KOPT-K1 (cell line): ENCODE data around the gene C2orf80.
"Not testable (repeated sequence)": the region's sequence is repeated elsewhere in the genome, so short reads cannot be mapped to it uniquely, and the experiment has no call there.

ENCODE experiments used
- H3K27ac ChIP-seq: fragments of 200-600 bp; sonication (generic); 2 replicates; pipeline ENCODE4 v1.5.1; 2016; ENCODE audit warnings: antibody characterized with exemption, mild to moderate bottlenecking, low read depth, low read length; ENCODE audit not compliant: poor library complexity, severe bottlenecking
- H3K36me3 ChIP-seq: fragments of 200-600 bp; sonication (generic); 2 replicates; pipeline ENCODE4 v1.5.1; 2017; ENCODE audit warnings: antibody characterized with exemption, mild to moderate bottlenecking, low read length, moderate library complexity; ENCODE audit not compliant: insufficient read depth
- H3K9me3 ChIP-seq: fragments of 200-600 bp; sonication (generic); 2 replicates; pipeline ENCODE4 v1.5.1; 2017; ENCODE audit warnings: antibody characterized with exemption, low read length, mild to moderate bottlenecking; ENCODE audit not compliant: insufficient read depth, poor library complexity, severe bottlenecking

Gene C2orf80

DNA sequence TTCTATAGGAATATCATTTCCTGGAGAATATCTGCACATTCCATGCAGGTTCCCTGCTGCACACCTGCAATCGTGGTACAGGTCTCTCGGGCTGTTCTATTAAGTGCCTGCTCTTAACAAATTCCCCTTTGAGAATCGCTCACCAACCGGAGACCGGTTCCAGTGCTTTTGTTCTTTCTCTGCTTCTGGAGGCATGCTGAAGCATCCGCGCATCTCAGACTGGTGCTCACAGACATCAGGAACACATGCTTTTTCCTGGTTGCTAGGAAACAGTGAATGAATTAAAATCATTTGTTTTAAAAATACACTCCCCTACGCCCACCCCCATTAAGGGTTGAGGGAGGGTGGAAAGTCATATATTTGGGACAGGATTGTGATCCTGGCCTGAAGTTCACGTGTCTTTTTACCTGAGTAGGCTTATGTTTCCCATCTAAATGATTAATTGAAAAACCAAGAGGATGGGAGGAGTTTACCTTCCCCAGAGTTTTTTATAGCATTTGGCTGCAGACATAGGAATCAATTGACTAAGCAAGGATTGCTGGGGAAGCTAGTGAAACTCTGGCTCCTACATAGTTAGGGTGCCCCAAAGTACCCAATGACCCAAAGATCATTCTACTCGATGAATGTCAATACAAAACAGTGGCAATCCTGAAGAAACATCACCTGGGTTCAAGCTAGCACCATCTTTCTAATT lies at the start of gene C2orf80:
Gene C2orf80 (minus strand): TSS at position 221 of the 694 bp plus-strand sequence. CDS start 3,044 bp downstream, outside the sequence.
- Histone ChIP-seq H3K27ac (no peak within 1 kb of the TSS), H3K36me3 (no peaks in the 10 kb centered on the region), H3K9me3 (no peaks in the 10 kb centered on the region)

DNA sequence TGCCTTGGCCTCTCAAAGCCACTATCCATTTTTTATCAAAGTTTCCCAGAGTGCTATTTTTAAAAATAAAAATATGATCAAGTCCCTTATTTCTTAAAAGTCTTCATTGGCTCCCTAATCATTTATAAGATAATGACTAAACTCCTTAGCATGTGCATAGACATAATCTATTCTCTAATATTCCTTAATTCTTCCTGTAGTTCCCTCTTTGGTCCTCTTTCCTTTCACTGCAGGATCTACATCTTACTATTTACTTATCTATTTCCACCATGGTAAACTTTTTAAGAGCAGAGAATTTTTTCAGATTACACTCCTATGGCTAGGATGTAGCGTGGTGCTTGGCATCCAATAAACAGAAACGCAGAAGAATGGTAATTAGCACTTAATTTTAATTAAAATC lies 46.0 kb upstream of the C2orf80 start:
- Histone ChIP-seq H3K27ac (no peak overlapping the region), H3K9me3 (peaks cover 10% of the 10 kb centered on the region), H3K36me3 (peaks cover 57% of the 10 kb centered on the region)

DNA sequence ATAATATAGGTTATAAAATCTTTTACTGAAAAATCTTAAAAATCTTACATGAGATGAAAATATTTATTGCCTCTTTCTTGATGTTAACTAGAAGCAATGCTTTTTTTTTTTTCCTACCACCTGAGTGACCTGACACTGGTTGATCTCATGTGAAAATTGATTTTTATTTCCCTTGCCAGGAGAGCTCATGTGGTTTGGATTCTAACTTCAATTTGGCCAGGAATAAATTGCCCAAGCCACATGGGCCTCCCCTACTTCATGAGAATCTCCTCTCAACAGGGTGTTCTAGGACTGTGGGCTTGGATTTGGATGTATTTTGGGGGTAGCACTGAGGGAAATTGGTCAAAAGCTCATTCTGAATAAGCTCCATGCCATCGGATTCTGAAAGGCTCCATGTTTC lies 45.0 kb upstream of the C2orf80 start:
- Histone ChIP-seq H3K9me3 (peaks cover 10% of the 10 kb centered on the region), H3K36me3 (peaks cover 46% of the 10 kb centered on the region), H3K27ac (no peak overlapping the region)

DNA sequence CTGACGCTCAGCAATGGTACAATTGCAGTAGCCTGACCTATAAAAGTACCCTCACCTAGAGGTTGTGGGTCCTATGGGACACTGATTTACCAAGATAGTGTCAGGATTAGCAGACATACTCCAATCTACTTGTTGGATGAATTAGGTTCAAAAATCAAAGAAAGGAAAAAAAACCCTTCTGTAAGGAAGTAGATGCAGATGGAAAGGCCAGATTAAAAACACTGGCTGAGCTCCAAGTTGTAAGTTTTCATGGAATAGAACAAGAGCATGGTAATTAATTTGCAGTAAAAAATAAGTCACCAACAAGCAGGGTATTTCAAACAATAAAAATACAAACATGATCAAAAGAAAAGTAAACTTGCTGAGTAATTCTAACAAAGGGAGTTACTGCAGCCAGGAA lies 38.6 kb upstream of the C2orf80 start:
- Histone ChIP-seq H3K36me3 (no peaks in the 10 kb centered on the region), H3K9me3 (peaks cover 10% of the 10 kb centered on the region), H3K27ac (no peak overlapping the region)

DNA sequence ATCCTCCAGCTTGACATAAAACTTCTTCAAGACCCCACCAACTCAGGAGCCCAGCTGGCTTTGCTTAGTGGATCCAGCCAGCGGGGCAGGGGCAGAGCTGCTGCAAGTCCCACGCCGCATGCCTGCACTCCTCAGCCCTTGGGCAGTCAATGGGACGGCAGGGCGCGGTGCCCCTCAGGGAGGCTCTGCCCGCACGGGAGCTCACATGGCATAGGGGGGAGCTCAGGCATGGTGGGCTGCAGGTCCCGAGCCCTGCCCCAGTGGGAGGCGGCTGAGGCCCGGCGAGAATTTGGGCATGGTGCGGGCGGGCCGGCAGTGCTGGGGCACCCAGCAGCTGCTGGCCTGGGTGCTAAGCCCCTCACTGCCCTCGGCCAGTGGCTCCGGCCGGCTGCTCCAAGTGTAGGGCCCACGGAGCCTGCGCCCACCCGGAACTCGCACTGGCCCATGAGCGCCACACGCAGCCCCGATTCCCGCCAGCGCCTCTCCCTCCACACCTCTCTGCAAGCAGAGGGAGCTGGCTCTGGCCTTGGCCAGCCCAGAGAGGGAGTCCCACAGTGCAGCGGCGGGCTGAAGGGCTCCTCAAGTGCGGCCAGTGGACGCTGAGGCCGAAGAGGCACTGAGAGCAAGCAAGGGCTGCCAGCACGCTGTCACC lies 37.9 kb upstream of the C2orf80 start:
- Histone ChIP-seq H3K27ac (no peak overlapping the region), H3K36me3 (no peaks in the 10 kb centered on the region), H3K9me3 (peaks cover 10% of the 10 kb centered on the region)

DNA sequence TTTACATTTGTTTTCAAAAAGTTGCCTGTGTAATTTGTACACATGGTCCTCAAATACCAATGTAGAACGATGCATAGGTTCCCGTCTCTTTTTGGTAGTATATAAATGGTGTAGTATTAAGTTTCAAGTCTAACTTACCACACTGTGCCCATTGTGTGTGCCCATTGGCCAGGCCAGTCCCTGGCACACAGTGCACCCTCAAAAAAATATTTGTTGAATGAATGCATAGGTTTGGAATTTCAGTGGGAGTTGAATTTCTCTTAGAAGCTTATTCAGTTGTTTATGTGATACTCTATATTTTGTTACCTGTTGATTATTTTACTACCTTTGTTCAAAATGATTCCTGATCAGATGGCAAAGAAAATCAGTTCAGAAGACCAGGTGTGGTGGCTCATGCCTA lies 35.0 kb upstream of the C2orf80 start:
- Histone ChIP-seq H3K36me3 (no peaks in the 10 kb centered on the region), H3K27ac (no peak overlapping the region), H3K9me3 (no peaks in the 10 kb centered on the region)

DNA sequence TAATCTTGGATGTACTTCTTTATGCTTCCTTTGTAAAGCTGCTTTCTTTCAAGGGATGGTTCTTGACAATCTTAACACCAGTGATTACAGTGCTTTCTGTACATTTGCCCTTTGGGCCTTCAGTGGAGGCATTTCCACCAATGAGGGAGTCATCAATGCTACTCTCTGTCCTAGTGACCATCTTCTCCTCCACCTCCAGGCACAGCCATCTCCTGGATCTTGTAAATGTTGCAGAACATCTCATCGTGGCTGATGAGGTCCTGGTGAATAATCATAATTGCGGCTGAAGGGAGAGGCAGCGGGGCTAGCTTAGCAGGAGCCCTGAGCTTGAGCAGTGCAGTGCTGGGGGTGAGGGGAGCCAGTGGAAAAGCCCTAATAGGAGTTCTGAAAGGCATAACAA lies 32.5 kb upstream of the C2orf80 start:
- no peak overlapping the region for H3K27ac ChIP-seq

DNA sequence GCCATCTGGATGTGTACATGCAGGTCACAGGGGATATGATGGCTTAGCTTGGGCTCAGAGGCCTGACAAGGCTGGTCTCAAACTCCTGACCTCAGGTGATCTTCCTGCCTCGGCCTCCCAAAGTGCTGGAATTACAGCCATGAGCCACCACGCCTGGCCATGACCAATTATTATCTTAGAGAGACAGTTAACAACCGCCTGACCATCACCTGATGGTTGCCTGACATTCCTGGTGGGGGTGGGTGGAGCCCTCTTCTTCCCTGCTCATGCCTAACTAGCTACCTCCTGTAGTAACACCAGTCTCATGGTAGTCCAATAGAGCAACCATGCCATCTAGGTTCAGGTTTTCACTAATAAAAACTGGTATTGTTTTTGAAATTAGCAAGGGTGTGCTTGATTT lies 32.0 kb upstream of the C2orf80 start:
- H3K27ac ChIP-seq, H3K36me3 ChIP-seq, H3K9me3 ChIP-seq: not testable (repeated sequence)

More for the DNA sequence above, 32.5 kb upstream of the C2orf80 start:
- H3K9me3 ChIP-seq, result no peaks in the 10 kb centered on the region
- no peaks in the 10 kb centered on the region for H3K36me3 ChIP-seq

DNA sequence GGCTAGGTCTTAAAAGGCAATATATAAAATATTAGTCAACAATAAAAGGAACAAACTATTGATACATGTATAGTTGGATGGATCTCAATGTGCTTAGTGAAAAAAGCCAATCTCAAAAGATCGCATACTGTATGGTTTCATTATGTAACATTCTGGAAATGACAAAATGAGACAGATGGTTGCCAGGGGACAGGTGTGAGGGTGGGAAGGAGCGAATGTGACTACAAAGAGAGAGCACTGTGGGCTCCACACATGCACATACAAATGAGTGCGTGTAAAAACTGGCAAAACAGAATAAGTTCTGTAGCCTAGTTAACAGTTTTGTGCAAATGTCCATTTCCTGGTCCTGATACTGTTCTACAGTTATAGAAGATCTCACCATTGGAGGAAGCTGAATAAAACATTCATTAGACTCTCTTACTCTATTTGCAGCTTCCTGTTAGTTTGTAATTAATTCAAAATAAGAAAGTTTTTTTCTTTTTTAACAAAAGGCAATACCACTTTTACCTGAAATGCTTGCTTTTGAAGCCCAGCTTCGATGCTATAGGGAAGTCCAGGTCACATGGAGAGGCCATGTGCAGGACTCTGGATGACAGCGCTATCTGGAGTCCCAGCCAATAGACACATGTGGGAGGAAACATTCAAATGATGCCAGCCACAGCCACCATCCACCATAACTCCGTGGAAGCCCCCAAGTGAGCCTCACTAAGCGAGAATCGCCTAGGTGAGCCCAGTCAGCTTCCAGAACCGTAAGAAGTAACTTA lies 21.0 kb upstream of the C2orf80 start:
- Histone ChIP-seq H3K9me3 (no peaks in the 10 kb centered on the region), H3K36me3 (no peaks in the 10 kb centered on the region), H3K27ac (no peak overlapping the region)

DNA sequence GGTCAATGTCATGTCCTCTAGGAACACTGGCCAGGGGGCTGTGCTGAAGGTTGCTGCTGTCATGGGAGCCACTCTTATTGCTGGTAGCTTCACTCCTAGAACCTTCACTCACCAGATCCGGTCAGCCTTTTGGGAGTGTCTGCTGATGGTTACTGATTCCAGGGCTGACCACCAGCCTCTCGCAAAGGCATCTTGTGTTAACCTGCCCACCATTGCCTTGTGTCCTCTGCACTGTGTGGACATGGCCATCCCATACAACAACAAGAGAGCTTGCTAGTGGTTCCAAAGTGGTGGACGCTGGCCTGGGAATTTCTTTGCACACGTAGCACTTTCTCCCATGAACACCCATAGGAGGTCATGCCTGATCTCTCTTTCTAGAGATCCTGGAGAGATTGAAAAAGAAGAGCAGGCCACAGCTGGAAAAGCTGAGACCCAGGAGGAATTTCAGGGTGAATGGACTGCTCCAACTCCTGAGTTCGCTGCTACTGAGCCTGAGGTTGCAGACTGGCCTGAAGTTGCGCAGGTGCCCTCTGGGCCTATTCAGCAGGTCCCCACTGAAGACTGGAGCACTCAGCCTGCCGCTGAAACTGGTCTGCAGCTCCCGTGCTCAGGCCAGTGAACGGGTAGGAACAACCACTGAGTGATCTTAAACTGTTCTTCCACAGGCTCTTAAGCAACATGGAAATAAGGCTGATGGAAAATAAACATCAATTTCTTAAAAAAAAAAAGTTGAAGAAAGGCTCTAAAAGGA lies 18.7 kb upstream of the C2orf80 start:
- no peak overlapping the region for H3K27ac ChIP-seq
- H3K36me3 ChIP-seq, result no peaks in the 10 kb centered on the region
- no peaks in the 10 kb centered on the region for H3K9me3 ChIP-seq

DNA sequence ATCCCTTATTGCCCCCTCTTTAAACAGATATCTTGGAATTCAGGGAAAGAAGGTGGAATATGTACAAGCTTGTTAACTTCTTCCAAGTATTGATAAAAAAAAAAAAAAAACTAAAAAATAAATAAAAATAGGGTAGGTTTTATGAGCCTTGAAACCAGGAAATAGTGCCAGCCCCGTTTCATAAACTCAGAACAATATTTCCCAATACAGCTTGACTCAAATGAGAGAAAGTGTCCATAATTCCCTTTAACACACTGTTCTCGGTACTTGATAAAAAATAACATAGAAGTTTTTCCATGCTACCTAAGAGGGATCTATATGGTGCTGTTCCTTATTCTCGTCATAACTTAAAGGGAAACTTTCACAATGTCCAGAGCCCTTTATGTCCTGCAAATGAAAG lies 17.9 kb upstream of the C2orf80 start:
- Histone ChIP-seq H3K36me3 (no peaks in the 10 kb centered on the region), H3K27ac (no peak overlapping the region)

DNA sequence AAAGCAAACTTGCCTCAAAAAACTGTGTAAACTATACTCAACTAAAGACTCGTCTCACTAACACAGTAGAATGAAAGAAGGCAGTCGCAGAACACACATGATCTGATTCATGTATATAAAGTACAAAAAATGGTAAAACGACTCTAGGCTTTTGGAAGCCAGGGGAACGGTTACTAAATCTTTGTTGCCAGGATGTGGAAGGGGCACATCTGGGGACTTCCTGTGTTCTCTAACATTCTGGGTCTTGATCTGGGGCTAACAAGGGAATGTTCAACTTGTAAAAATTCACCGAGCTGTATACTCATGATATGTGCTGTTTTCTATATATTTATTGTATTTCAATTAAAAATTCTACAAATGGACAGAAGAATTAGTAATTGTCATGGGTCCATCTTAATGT lies 14.3 kb upstream of the C2orf80 start:
- Histone ChIP-seq H3K27ac (peak overlapping the region; percentile 35), H3K36me3 (no peaks in the 10 kb centered on the region), H3K9me3 (no peaks in the 10 kb centered on the region)

More for the DNA sequence above, 17.9 kb upstream of the C2orf80 start:
- H3K9me3 ChIP-seq, result no peaks in the 10 kb centered on the region

DNA sequence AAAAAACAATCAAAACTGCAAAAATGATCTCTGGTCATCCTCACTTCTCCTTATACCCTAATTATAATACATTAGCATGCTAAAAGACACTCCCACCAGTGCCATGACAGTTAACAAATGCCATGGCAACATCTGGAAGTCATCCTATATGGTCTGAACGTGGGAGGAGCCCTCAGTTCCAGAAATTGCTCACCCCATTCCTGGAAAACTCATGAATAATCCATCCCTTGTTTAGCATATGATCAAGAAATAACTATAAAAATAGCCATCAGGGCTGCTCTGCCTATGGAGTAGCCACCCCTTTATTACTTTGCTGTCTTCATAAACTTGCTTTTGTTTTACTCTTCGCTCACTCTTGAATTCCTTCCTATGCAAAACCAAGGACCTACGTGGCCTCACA lies 5.7 kb upstream of the C2orf80 start:
- H3K36me3 ChIP-seq, result no peaks in the 10 kb centered on the region
- H3K27ac ChIP-seq, result no peak overlapping the region
- H3K9me3 ChIP-seq, result no peaks in the 10 kb centered on the region

DNA sequence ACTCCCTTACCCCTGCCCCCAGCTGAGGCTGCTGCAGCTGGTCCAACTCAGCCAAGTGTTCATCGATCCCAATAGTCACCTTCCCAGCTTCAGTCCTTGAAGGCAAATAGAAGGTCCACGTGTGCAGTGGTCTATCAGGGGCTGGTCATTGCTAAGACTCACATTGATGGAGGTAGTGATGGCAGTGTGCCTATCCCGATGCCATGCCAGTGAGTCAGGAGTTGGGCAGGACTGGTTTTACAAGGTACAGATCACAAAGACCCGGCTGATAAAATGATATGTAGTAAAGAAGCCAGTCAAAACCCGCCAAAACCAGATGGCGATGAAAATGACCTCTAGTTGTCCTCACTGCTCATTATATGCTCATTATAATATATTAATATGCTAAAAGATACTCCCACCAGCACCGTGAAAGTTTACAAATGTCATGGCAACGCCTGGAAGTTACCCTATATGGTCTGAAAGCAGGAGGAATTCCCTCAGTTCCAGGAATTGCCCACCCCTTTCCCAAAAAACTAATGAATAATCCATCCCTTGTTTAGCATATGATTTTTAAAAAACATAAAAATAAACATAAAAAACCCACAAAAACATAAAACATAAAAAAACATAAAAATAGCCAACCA lies 2.9 kb upstream of the C2orf80 start:
- Histone ChIP-seq H3K36me3 (no peaks in the 10 kb centered on the region), H3K9me3 (no peaks in the 10 kb centered on the region), H3K27ac (no peak overlapping the region)
